HuH-7.5 (cell line): ENCODE measurements around the gene CHRM5.

Source experiments
- DNase-seq: peaks from one replicate; pipeline ENCODE4 v3.0.0; 2011; ENCODE audit warnings: low spot score

Gene CHRM5

DNA sequence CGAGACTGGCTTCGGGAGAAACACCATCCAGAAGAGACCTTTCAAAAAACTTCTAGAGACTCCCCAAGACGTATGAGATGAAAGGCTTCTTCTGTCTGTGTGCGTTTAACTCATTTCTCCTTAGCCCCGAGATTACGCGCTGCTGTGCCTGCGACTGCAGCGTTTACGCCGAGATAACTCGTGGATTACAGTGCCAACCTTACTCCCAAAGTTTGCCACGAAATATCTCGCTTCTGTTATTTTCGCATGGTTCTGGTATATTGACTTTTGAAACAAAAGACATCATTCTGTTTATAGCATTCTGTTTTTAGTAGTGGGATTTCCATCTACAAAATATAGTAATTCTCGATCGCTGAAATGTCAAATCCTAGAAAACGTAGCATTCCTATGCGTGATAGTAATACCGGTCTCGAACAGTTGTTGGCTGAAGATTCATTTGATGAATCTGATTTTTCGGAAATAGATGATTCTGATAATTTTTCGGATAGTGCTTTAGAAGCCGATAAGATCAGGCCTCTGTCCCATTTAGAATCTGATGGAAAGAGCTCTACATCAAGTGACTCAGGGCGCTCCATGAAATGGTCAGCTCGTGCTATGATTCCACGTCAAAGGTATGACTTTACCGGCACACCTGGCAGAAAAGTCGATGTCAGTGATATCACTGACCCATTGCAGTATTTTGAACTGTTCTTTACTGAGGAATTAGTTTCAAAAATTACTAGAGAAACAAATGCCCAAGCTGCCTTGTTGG, 134.1 kb downstream of the CHRM5 start:
- no peak for DNase-seq

DNA sequence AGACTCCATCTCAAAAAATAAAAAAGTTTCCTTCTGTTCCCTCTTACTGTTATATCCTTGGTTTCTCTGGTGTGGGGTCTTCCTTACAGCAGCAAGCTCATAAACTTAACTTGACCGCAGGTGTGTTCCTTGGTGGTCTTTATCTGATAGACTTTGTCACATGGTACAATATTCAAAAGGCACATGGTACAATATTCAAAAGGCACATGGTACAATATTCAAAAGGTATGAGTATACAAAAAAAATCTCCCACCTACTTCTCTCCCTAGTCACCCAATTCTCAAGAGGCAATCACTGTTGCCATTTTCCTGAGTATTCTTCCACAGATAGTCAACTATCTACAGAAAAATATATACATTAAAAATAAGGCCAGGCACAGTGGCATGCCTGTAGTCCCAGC, 138.1 kb downstream of the CHRM5 start:
- DNase-seq = no peak

DNA sequence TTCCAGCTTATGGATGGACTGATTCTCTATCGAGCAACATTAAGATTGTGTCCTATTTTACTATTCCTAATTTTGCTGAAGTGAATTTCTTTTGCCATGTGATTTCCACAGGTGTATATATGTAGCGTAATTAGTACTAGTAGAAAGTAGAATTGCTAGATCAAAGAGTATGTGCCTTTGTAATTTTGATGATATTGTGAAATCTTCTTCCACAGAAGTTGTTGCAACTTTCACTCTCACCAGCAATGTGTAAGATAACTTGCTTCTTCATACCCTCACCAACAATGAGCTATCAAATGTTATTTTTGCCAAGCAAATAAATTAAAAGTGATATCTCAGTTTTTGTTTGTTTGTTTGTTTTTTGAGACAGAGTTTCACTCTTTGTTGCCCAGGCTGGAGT, 139.0 kb downstream of the CHRM5 start:
- no peak for DNase-seq

DNA sequence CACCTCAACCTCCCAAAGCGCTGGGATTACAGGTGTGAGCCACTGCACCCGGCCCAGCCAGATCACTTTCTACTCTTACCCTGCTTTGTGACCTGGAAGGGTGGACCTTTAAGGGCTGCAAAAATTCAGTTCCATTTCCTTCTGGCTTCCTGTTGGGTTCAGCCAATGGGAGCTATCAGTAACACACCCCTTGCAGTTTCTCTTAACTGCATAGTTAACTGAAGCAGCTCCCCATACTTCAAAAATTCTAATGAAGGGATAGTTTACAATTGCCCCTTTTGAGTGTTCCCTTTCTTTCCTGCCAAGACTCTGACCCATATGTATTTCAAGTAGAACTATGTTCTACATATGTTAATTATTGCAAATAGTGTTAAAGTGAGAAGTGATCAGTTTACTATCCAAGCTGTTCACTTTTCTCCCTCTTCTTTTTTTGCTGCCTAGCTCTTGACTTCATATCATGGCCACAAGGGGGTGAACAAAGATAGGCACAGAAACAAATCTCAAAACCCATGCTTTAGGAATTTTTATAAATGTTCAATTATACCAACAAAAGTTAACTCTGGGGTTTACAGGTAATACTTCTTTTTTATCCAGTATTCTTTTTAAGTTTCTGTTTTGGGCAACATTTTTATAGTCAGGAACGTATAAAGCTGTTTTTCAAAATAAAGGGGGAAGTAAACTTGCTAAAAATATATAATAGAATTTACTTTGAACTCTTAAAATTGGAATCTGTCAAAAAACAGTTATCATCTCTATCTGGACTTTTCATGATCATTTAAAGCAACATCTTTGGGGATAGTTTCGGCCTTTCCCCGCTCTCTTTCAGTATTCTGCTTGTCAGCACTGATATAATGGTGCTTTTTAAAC, 141.7 kb downstream of the CHRM5 start:
- DNase-seq = no peak

DNA sequence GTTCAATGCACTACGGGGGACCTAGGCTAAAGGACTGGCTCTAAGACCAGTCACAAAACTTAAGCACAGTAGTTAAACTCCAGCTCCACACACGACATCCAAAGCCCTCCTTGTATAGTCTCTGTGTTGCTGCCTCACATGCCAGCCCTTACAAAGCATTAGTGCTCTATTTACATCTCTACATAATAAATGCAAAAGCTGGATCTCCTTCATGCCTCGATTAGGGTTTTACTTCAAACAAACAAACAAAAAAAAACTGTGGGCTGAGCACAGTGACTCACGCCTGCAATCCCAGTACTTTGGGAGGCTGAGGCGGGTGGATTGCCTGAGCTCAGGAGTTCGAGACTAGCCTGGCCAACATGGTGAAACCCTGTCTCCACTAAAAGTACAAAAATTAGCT, 143.2 kb downstream of the CHRM5 start:
- no peak for DNase-seq

DNA sequence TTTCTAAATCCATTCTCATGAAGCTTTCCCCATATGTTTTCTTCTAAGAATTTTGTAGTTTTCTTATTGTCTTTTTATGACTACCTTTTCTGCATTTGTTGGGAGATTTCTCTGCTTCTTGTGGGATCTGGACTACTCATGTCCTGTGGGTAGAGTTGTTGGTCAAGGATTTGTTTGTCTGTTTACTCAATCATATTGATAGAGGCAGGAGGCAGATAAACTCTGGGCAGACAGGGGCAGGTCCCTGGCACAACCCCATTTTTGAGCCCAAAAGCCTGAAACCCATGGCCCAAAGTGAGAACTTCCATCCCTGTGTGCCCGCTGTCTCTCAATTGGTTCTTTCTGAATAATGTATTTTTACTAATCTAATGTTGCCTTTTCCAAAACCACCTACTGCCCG, 145.9 kb downstream of the CHRM5 start:
- no peak for DNase-seq

DNA sequence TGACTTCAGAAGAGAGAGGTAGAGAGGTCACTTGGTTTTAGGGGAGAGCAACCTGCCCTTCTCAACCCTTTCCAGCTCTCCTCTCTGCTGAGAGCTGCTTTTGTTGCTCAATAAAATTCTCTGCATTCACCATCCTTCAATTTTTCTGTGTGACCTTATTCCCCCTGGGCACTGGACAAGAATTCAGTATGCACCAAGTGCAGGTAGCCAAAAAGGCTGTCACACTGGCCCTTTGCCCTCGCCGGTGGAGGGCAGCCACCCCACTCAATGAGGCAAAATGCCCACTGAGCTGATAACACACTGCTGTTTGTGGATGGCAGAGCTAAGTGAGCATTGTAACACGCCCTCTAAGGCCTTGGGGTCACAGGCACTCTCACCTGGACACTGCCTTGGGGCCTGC, 146.4 kb downstream of the CHRM5 start:
- no peak for DNase-seq

DNA sequence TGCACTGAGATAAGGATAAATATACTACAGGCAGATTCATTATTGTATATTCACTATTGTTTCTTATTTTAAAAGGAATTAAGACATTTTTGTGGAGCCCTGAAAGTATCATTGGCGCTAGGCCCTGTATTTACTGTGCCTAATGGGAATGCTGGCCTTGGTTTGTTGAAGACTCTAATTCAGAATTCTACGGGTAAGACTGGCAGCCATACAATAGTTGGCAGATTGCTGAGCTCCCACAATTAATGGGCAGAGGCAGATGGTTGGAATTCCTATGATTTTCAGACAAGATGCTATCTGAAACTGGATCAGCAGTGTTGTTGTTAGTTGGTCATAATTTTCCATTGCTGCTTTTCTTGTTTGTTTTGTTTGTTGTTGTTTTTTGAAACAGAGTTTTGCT, 148.3 kb downstream of the CHRM5 start:
- DNase-seq = no peak
